ENCODE results near the gene ABLIM3. TPM values are rescaled to one million over a fixed set of nuclear protein-coding genes. Genes with fewer than 3 reads are reported as not detected.
A peak's percentile ranks its signal among the peaks of the same experiment; 100 is the strongest.

The ABLIM3 gene
- total and polyA plus RNA-seq, 2 donors (not counting 3 experiments of a cell fraction or from before 2014, with no cell fraction given), result 16.7 to 42.1 TPM

DNA sequence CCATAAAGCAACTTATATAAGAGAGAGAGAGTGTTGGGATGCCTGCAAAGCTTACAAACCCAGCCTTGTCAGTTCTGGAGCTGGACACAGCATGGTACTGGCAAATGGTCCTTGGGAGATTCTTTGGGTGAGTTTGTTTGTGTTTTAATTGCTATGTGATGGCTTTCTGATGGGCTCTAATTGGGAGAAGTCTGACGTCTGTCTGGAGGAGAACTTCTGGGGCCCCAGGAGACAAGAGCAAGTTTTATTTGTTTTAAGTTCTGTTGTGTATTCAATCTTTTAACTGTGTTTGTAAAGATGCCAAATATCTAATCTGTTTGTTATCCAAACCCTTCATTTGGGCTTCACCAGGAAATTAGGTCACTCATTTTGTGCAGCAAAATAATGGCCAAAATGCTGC lies 80.0 kb downstream of the ABLIM3 start:
- peak; percentile 63 for FAIRE-seq
- H3K9me3 ChIP-seq (replicated peaks; ENCODE audit: control insufficient read depth, insufficient read depth, low read length), result no peaks in the 10 kb centered on the region
- H3K79me2 ChIP-seq (ENCODE audit: control insufficient read depth, insufficient read depth, low read length), result no peaks in the 10 kb centered on the region
- H3K9ac ChIP-seq (replicated peaks; ENCODE audit: extremely low read depth, insufficient read depth, low read length), result no peak overlapping the region
- no peaks in the 10 kb centered on the region for H3K9me1 ChIP-seq (replicated peaks; ENCODE audit: control insufficient read depth, extremely low read depth, insufficient read depth, low read length)
- no peak overlapping the region for H3K4me3 ChIP-seq (replicated peaks in 1 of 3; ENCODE audit: insufficient read depth in 1 of 3, low read depth in 1 of 3, low read length in 3 of 3)
- H3K4me1 ChIP-seq (ENCODE audit: control insufficient read depth, extremely low read depth, insufficient read depth, low read length), result peaks cover 8% of the 10 kb centered on the region
- no peak overlapping the region for H2AFZ ChIP-seq (ENCODE audit: low read depth, low read length)
- no peak for TF ChIP-seq POLR2A (IDR thresholded peaks at IDR 0.05; ENCODE audit: low read depth, low read length)
- TF ChIP-seq MYC (IDR thresholded peaks at IDR 0.05; ENCODE audit: low read depth, low read length), result no peak
- TF ChIP-seq JUN (IDR thresholded peaks at IDR 0.05; ENCODE audit: borderline replicate concordance, insufficient read depth, insufficient read length, low read depth), result no peak
- no peak for TF ChIP-seq POLR2AphosphoS5 (IDR thresholded peaks at IDR 0.05; ENCODE audit: insufficient read depth, low read depth, low read length)
- TF ChIP-seq, protein P1, sequence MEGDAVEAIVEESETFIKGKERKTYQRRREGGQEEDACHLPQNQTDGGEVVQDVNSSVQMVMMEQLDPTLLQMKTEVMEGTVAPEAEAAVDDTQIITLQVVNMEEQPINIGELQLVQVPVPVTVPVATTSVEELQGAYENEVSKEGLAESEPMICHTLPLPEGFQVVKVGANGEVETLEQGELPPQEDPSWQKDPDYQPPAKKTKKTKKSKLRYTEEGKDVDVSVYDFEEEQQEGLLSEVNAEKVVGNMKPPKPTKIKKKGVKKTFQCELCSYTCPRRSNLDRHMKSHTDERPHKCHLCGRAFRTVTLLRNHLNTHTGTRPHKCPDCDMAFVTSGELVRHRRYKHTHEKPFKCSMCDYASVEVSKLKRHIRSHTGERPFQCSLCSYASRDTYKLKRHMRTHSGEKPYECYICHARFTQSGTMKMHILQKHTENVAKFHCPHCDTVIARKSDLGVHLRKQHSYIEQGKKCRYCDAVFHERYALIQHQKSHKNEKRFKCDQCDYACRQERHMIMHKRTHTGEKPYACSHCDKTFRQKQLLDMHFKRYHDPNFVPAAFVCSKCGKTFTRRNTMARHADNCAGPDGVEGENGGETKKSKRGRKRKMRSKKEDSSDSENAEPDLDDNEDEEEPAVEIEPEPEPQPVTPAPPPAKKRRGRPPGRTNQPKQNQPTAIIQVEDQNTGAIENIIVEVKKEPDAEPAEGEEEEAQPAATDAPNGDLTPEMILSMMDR (IDR thresholded peaks at IDR 0.05; ENCODE audit: extremely low read depth in 1 of 2, insufficient read depth in 1 of 2, low read depth in 1 of 2, low read length in 2 of 2), result no peak
- TF ChIP-seq GATA2 (IDR thresholded peaks at IDR 0.05; ENCODE audit: insufficient read depth, insufficient read length, low read depth, low read length), result no peak
- TF ChIP-seq FOS (IDR thresholded peaks at IDR 0.05; ENCODE audit: borderline replicate concordance, insufficient read depth, low read length), result no peak
- no peak for TF ChIP-seq MAX (IDR thresholded peaks at IDR 0.05; ENCODE audit: insufficient read depth, insufficient read length)
- TF ChIP-seq EZH2 (IDR thresholded peaks at IDR 0.05; ENCODE audit: borderline replicate concordance, low read depth, low read length, severe bottlenecking), result no peak
- no peaks in the 10 kb centered on the region for H4K20me1 ChIP-seq (replicated peaks; ENCODE audit: control insufficient read depth, extremely low read depth, insufficient read depth, low read length)
- no peaks in the 10 kb centered on the region for H3K27me3 ChIP-seq (ENCODE audit: control insufficient read depth in 2 of 2, insufficient read depth in 2 of 2, low read length in 2 of 2)
- peaks cover 0 to 10% of the 10 kb centered on the region in 2 experiments for H3K36me3 ChIP-seq (ENCODE audit: control insufficient read depth in 2 of 2, extremely low read depth in 1 of 2, insufficient read depth in 2 of 2, low read length in 2 of 2)
- no peak overlapping the region for H3K27ac ChIP-seq (ENCODE audit: insufficient read depth, low read depth, low read length)
- POLR2A ChIA-PET, result no interaction called here
- no peak for DNase-seq (ENCODE audit: low read depth, low spot score)
- CTCF ChIA-PET, result interaction anchor here (1.3 kb wide), 1 partner anchor 9 kb away, joined by 3 read pairs; no protein-coding TSS in a partner anchor
- BruUV-seq (replicated peaks), result no TSS peak
- no peak overlapping the region for H3K4me2 ChIP-seq (ENCODE audit: insufficient read depth, low read length)
- intact Hi-C loops (cut with micrococcal nuclease), result loop anchor here (2.0 kb wide), 1 partner anchor 27 kb away; no protein-coding TSS in a partner anchor
- dilution Hi-C loops (cut with MboI; ENCODE audit: extremely low pct_ligation_motif_present, low sequenced_read_pairs), result no loop called here
